GM18861 (cell line): Measurements from ENCODE around the gene EFCAB12.
"Not testable (repeated sequence)": the region's sequence is repeated elsewhere in the genome, so short reads cannot be mapped to it uniquely, and the experiment has no call there.

Source experiments
- ATAC-seq: cut with Tn5 transposase; IDR thresholded peaks from one replicate; pipeline ENCODE4 v1.9.1; 2021; ENCODE audit not compliant: unreplicated experiment

The EFCAB12 gene

DNA sequence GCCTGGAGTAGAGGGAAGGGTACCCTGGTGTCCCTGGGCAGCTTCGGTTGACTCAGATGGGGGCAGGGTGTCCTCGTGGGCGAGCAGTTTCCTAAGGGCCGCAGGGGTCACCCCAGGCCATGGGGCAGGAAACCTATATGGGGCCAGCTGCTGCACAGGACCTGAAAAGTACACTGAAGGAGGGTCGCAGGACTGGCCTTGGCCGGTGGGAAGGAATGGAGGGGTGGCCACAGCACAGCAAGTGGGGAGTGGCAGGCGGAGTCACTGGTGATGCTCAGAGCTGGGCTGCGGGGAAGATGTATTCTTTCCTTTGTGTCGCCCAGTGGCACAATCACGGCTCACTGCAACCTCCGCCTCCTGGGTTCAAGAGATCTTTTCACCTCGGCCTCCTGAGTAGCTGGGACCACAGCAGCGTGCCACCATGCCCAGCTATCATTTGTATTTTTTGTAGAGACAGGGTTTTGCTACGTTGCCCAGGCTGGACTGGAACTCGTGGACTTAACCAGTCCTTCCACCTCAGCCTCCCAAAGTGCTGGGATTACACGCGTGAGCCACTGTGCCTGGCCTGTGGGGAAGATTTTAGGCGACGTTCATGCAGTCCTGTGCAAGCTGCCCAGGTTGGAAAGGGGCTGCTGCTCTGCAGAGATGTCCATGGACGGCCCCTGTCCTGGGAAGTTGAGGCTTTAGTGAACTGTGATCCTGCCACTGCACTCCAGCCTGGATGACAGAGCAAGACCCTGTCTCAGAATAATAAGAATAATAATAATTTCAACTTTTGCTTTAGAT is 57.2 kb downstream of the EFCAB12 start:
- ATAC-seq: no peak

DNA sequence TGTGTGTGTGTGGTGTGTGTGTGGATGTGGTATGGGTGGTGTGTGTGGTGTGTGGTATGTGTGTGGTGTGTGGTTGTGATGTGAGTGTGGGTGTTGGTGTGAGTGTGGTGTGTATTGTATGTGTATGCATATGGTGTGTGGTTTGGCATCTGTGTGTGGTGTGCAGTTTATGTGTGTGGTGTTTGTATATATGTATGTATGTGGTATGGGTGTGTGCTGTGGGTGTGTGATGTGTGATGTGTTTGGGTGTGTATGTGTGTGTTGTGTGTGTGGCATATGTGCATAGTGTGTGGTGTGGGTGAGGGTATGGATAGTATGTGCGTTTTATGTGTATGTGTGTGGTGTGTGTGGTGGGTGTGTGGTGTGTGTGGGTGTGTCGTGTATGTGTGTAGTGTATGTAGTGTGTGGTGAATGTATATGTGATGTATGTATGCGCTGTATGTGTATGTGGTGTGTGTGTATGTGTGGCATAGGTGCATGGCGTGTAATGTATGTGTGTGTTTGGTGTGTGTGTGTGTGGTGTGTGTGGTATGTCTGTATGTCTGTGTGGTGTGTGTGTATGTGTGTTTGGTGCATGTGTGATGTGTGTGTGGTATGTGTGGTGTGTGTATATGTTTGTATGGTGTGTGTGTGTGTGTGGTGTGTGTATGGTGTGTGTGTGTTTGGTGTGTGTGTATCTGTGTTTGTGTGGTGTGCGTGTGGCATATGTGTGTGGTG is 58.0 kb downstream of the EFCAB12 start:
- ATAC-seq: no peak

DNA sequence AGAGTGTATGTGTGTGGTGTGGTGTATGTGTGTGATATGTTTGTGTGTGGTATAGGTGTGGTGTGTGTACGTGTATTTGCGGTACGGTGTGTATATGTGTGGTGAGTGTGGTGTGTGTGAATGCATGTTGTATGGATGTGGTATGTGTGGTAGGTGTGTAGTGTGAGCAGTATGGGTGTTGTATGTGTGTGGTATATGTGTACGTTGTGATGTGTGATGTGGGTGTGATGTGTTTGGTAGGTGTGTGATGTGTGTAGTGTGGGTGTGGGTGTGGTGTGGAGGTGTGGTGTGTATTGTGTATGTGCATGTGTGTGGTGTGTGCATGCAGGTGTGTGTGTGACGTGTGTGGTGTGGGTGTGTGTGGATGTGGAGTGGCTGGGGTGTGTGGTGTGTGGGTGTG is 58.7 kb downstream of the EFCAB12 start:
- ATAC-seq: no peak

DNA sequence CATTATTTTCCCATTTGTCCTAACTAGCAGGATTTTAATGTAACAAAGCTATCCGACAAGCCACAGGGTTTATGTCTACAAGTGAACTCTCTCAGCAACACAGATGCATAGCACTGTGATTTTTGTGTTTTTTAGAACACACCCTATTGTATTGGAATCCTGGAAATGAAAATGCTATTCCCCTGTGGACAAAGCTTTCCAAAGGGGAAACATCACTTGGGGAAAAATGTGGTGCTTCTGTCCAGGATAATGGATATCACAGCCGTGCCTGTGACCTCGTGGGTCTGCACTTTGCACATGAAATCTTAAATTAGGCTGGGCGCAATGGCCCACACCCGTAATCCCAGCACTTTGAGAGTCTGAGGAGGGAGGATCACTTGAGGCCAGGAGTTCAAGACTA is 60.6 kb downstream of the EFCAB12 start:
- no peak for ATAC-seq

DNA sequence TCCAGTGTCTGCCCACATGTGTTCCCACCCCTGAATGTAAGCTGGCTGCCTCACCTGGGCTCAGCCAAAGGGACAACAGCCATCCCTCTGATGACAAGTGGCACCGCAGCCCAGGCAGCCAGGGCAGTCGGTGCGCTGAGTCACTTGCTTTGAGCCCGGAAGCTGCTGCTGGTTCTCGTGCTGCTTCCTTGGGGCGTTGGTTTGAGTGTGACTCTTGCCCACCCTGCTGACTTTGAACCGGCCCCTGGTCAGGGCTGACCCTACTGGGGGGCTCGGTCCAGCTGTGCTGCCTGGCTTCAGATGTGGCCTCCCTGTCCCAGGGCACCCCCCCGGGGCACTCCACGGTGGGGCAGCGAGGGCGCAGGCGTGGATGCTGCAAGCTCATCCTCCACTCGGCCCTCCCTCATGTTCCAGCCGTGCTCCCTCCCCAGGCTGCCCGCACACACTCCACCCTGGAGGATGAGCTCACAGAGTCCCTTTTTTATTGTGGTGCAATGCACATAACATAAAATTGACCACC is 62.1 kb downstream of the EFCAB12 start:
- ATAC-seq: no peak

DNA sequence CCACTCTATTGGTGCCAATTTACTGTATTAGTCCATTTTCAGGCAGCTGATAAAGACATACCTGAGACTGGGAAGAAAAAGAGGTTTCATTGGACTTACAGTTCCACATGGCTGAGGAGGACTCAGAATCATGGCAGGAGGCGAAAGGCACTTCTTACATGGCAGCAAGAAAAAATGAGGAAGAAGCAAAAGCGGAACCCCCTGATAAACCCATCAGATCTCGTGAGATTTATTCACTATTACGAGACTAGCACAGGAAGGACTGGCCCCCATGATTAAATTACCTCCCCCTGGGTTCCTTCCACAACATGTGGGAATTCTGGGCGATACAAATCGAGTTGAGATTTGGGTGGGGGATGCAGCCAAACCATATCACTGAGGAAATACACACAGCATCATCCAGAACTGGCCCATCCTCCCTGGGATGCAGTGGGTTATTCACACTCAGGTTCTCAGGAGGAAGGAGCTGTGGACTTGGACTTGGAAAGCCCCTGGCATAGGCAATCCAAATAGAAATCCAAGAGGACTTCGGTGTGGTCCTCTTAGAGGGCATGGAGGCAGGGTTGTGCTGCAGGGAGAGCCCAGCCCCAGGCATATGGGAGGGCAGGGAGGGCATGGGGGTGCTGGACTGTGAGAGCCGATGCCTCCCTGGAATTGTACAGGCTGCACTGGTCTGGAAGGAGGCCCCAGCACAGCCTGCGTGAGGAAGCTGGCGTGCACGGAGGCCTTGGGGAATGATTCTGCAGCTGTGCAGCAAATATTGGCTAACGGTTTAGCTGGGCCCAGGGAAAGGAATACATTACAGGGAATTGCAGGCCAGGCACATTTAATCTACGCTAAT is 62.9 kb downstream of the EFCAB12 start:
- ATAC-seq: no peak

DNA sequence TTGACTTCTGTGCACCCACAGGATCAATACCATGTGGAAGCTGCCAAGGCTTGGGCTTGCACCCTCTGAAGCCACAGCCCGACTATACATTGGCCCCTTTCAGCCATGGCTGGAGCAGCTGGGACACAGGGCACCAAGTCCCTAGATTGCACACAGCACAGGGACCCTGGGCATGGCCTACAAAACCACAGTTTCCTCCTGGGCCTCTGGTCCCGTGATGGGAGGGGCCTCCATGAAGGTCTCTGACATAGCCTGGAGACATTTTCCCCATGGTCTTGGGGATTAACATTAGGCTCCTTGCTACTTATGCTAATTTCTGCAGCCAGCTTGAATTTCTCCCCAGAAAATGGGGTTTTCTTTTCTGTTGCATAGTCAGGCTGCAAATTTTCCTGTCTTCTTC is 63.6 kb downstream of the EFCAB12 start:
- ATAC-seq: not testable (repeated sequence)

DNA sequence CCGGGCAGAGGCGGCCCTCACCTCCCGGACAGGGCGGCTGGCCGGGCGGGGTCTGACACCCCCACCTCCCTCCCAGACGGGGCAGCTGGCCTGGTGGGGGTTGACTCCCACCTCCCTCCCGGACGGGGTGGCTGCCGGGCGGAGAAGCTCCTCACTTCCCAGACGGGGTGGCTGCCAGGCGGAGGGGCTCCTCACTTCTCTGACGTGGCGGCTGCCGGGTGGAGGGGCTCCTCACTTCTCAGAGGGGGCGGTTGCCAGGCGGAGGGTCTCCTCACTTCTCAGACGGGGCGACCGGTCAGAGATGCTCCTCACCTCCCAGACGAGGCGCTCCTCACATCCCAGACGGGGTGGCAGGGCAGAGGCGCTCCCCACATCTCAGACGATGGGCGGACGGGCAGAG is 65.1 kb downstream of the EFCAB12 start:
- not testable (repeated sequence) for ATAC-seq

DNA sequence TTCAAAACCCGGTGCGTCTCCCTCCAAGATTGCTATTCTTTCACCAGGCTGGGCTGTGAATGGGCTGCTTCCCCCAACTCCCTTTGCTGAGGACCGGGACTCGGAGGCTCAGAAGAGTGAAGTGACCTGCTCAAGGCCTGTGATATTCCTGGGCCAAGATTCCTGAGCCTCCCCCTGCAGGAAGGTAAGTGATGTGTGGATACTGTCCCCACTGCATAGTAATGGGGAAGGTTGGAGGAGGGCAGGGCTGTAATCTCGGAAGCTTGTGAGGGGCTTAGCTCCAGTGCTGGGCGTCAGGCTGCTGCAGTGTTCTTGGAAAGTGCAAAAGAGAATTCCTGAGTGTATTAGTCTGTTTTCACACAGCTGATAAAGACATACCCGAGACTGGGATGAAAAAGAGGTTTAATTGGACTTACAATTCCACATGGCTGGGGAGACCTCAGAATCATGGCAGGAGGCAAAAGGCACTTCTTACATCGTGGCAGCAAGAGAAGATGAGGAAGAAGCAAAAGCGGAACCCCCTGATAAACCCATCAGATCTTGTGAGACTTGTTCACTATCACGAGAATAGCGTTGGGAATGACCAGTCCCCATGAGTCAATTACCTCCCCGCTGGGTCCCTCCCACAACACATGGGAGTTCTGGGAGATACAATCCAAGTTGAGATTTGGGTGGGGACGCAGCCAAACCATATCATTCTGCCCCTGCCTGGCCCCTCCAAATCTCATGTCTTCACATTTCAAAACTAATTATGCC is 67.6 kb downstream of the EFCAB12 start:
- ATAC-seq: no peak

DNA sequence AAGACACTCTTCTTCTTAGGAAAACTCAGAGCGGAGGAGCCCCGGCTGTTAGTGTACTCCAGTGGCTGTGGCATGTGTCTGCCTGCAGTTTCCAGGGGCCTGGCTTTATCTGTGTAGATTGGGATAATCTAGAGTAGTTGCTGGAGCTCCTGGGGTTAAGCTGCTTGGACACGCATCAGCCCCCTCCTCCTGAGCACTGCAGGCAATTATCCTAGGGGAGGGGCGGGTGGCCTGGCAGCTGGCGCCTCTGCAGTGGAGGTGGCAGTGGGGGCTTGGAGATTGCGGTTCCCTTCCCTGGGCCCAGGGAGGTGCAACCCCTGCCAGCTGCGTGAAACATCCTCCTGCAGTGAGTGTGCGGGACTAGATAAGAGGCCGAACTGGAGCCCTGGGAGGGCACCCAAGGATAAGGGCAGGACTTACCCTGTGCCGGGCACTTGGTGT is 68.2 kb downstream of the EFCAB12 start:
- ATAC-seq: no peak

DNA sequence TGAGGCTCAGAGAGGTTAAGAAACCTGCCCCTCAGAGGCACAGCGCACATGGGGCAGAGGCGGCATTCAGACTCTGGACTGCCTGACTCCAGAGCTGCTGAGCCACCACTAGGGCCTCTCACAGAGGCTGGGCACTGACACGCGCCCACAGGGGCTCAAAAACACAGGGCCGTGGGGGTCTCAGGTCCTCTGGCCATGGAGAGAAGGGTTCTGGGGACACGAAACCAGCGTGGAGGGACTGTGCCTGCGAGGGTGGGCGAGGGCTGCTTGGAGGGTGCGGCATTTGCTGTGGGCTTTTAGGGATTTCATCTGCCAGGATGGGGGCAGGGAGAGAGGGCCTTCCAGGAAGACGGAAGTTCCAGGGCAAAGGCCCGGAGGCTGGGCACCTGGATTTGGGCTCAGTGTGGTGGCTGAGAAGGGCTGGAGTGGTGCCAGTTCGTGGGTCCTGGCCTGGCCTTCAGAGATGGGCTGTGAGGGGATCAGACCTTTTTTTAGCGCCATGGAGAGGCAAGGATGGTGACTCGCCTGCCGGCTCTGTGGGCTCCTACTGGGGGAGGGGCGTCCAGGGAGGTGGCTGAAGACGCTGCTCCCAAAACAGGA is 69.6 kb downstream of the EFCAB12 start:
- ATAC-seq: no peak

DNA sequence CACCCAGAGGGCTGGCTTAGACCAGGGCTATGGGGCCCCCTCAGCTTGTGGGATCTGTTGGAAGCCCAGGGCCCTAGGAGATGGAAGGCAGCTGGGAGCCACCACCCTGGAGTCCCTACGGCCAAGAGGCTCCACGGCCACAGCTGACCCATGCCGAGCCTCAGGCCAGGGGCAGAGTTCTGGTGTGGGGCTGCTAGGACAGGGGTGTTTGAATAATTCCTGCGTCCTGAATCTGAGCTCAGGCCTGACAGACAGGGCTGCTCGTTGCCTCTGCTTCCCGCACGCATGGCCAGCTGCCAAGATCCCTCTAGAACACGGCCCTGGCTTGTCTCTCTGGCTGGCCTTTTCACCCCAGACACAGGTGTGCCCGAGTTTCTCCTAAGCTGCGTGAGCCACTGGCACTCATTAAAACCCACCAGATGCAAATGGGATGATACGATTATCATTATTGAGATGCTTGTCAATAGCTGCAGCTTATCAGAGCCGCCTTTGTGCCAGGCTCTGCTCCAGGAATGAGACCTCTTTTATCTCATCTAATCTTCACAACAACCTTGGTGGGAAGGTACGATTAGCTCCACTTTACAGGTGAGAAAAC is 70.2 kb downstream of the EFCAB12 start:
- no peak for ATAC-seq

DNA sequence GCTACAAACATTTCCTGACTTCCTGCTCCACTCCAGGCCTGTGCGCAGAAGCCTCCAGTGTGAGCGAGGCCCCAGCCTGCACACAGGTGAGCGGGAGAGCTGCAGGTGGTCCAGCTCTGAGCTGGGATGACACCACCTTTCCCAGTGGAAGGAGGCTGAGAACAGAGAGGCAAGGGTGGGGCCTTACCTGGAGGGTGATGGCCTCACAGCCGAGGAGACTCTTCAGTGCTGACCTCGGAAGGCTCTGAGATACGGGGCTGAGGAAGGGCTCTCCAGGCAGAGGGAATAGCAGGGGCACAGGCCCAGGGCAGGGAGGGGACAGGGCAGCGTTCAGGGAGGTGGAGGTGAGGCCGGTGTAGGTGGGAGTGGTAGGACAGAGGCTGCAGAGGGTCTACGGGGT is 70.8 kb downstream of the EFCAB12 start:
- no peak for ATAC-seq

DNA sequence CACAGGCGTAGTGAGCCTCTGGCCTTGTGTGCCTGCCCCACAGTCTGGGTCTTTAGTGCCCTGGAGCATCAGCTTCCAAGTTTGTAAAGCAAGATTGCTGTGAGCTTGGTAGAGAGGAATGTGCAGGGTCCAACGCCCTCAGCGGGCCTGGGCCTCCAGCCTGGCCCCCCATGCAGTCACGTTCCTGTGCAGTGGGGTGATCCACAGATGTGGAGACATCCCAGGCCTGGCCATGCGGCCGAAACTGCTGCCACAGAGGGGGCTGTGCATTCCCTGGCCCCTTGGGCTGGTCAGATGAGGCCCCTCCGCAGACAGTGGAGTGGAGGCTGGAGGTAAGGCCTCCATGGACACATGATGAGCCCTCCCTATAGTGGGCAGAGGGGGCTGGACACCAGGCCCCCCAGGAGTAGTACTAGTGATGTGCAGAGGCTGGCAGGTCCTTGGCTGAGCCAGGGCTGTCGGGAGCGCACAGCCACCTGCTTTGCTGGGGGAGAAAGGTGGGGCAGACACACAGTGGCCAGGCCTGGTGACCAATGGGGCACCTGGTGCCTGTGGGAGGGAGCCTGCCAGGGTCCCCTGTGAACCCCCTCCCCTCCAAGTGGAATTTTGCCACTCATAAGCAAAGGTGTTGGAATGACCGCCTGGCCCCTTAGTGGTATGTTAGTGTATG is 71.5 kb downstream of the EFCAB12 start:
- no peak for ATAC-seq

DNA sequence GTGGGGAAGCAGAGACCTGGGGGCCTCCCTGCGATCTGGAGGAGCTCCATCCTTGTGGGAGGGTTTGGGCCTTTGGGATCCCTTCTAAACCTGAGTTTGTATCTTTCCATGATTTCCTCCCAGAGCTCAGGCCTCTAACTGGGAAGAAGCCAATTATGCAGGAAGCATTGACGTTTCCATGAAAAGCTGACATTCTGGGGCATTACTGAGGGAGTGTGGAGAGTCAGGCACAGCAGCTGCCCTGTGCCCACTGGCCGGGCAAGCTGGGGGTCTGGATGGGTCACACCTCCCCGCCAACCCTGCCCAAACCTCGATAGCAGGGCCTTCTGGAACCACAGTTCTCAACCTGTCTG is 74.9 kb downstream of the EFCAB12 start:
- no peak for ATAC-seq

DNA sequence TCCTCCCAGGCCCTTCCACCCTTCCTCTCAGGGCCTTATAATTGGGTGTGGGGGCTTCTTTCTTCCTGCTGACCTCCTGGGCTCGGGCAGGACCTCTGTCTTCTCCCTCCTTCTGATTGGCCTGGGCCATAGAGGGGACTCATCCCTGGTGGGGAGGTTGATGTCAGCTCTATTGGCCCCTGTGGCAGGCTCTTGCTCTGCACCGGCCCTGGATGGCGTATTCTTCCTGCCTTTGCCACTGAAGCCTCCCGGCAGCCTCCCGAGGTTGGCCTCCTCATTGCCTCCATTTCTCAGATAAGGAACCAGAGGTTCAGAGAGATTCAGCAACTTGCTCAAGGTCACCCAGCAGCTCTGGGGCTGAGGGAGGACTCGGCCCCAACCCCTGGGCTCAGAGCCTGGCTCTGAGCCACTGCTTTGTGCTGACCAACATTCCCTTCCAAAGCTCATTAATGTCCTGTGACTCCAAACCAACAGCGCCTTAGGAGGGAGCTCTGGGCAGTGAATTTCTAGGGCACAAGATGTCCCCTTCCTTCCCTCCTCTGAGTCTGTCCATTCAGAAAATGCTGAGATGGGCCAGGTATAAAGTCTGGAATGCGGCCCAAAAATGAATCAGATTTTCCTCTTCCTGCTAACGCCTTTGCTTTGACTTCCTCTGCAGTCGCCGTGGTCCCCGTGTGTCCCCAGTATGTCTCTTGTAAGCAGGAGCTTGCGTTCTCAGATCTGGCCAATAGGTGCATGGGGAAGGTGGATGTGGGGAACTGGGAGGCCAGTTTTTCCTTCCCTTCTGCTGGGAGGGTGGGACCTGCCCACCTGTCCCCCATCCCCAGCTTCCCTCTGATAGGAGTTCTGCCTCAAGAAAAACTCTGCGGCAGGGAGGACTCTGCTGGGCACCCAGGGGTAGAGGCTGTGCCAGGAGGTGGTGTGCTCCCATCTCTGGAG is 75.5 kb downstream of the EFCAB12 start:
- ATAC-seq: no peak

DNA sequence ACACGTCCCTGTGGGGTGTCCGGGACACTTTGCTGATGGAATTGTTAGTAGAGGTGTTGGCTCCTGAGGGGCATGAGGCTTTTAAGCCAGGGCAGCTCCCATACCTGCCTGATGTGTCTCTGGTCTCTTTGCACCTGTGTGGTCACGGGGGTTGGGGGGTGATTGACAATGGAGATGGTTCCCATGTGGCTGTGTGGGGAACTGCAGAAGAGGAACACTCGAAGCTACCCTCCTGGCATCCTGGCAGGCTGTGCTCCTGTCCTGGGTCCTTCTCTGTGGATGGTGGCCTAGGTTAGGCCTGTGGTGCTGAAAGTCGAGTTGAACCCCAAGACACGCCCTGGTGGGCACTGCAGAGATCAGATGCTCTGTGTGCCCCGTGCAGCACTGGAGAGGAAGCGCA is 76.4 kb downstream of the EFCAB12 start:
- no peak for ATAC-seq
